Activated B cell treated with CpG ODN at 0.5 μM for 24 hours (primary cell): ENCODE data around the gene COL6A2. TPM values are rescaled to one million over a fixed set of nuclear protein-coding genes. Genes with fewer than 3 reads are reported as not detected.

Experiments
- ATAC-seq: fragments of 200-7000 bp; cut with Tn5 transposase; one replicate; pipeline ENCODE4 v1.10.0; 2021; ENCODE audit warnings: low read depth, mild to moderate bottlenecking, moderate library complexity
- CTCF ChIA-PET: fragments of 350-600 bp; sonication (Branson Sonifier 250); formaldehyde crosslinking; loops from one replicate; lab custom pipeline; 2021; ENCODE audit warnings: antibody characterized with exemption; lab: Charles Lee
- POLR2A ChIA-PET: fragments of 350-600 bp; sonication (Branson Sonifier 250); formaldehyde crosslinking; loops from one replicate; lab custom pipeline; 2021; ENCODE audit warnings: antibody characterized with exemption; lab: Charles Lee
- DNase-seq: peaks from one replicate; pipeline ENCODE4 v3.0.0; 2022
- H3K27ac Mint-ChIP-seq: one replicate; pipeline ENCODE4 v1.8.0; 2020; ENCODE audit warnings: mixed read lengths
- H3K27me3 Mint-ChIP-seq: one replicate; pipeline ENCODE4 v1.8.0; 2021; ENCODE audit warnings: mixed read lengths
- H3K36me3 Mint-ChIP-seq: one replicate; pipeline ENCODE4 v1.8.0; 2021; ENCODE audit warnings: low read depth, mixed read lengths
- H3K4me1 Mint-ChIP-seq: one replicate; pipeline ENCODE4 v1.8.0; 2021; ENCODE audit warnings: mixed read lengths
- H3K4me3 Mint-ChIP-seq: one replicate; pipeline ENCODE4 v1.8.0; 2020; ENCODE audit warnings: mild to moderate bottlenecking, mixed read lengths
- H3K9me3 Mint-ChIP-seq: one replicate; pipeline ENCODE4 v1.8.0; 2020; ENCODE audit warnings: mixed read lengths
- intact Hi-C: fragments of 100-400 bp; cut with micrococcal nuclease; formaldehyde crosslinking; loops from one replicate; pipeline ENCODE4 v1.15.1; 2024
- total RNA-seq: library from RNA; stranded (reverse); gene quantifications from 2 replicates; pipeline ENCODE4 v1.2.3, GENCODE V29; 2022
- TF ChIP-seq, protein P1 (sequence below): fragments of 200-600 bp; IDR thresholded peaks from one replicate; pipeline ENCODE4 v1.8.0; 2022; ENCODE audit warnings: antibody characterized with exemption, mild to moderate bottlenecking

The COL6A2 gene
- total RNA-seq, 1 donor from 2014 or later = 0.40 TPM

DNA sequence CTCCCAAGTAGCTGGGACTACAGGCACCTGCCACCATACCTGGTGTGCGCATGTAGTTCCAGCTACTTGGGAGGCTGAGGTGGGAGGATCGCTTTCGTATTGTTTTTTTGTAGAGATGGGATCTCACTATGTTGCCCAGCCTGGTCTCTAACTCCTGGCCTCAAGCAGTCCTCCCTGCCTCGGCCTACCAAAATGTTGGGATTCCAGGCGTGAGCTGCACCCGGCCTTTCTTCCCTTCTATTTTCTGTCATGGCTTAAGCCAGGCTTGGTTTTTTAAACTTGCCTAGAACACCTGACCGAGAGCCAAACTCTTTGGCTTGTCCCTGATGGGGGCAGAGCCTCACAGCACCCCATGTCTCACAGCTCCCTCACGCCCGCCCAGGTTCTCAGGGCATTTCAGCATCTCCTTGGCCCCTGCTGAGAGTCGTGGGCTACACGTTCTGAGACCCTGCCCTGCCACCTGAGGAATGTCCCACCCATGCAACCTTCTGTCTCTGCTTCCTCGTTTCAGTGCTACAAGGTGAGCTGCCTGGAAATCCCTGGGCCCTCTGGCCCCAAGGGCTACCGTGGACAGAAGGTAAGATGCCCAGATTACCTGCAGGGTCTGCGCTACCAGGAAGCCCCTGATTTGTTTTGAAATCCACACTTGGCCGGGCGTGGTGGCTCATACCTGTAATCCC, 15.7 kb downstream of the COL6A2 start:
- CTCF ChIA-PET = no interaction called here
- ATAC-seq = no peak

GRCh38 chr21:46114963-46115362, 17.1 kb downstream of the COL6A2 start:
- Mint-ChIP-seq H3K4me3 (no peak overlapping the region), H3K27me3 (no peaks in the 10 kb centered on the region), H3K9me3 (no peaks in the 10 kb centered on the region), H3K27ac (no peak overlapping the region), H3K4me1 (no peaks in the 10 kb centered on the region), H3K36me3 (no peaks in the 10 kb centered on the region)
- ChIA-PET POLR2A (no interaction called here), CTCF (no interaction called here)
- TF ChIP-seq, protein P1, sequence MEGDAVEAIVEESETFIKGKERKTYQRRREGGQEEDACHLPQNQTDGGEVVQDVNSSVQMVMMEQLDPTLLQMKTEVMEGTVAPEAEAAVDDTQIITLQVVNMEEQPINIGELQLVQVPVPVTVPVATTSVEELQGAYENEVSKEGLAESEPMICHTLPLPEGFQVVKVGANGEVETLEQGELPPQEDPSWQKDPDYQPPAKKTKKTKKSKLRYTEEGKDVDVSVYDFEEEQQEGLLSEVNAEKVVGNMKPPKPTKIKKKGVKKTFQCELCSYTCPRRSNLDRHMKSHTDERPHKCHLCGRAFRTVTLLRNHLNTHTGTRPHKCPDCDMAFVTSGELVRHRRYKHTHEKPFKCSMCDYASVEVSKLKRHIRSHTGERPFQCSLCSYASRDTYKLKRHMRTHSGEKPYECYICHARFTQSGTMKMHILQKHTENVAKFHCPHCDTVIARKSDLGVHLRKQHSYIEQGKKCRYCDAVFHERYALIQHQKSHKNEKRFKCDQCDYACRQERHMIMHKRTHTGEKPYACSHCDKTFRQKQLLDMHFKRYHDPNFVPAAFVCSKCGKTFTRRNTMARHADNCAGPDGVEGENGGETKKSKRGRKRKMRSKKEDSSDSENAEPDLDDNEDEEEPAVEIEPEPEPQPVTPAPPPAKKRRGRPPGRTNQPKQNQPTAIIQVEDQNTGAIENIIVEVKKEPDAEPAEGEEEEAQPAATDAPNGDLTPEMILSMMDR = no peak
- peak; percentile 0 for DNase-seq
- no peak for ATAC-seq
- intact Hi-C loops = no loop called here

More for the DNA sequence above, 15.7 kb downstream of the COL6A2 start:
- Mint-ChIP-seq H3K9me3 (peaks cover under 1% of the 10 kb centered on the region), H3K27ac (peak overlapping the region; percentile 4), H3K4me1 (no peaks in the 10 kb centered on the region), H3K36me3 (no peaks in the 10 kb centered on the region), H3K4me3 (no peak overlapping the region), H3K27me3 (no peaks in the 10 kb centered on the region)
- TF ChIP-seq, protein P1 = no peak
- POLR2A ChIA-PET = no interaction called here
- DNase-seq = peak; percentile 2
- intact Hi-C loops = no loop called here

GRCh38 chr21:46115441-46116188, 17.7 kb downstream of the COL6A2 start:
- ATAC-seq = no peak
- TF ChIP-seq, protein P1 = no peak
- no peaks in the 10 kb centered on the region for H3K36me3 Mint-ChIP-seq
- H3K9me3 Mint-ChIP-seq = no peaks in the 10 kb centered on the region
- no peaks in the 10 kb centered on the region for H3K4me1 Mint-ChIP-seq
- no peak overlapping the region for H3K27ac Mint-ChIP-seq
- ChIA-PET CTCF (no interaction called here), POLR2A (no interaction called here)
- DNase-seq = peak; percentile 7
- H3K4me3 Mint-ChIP-seq = no peak overlapping the region
- H3K27me3 Mint-ChIP-seq = no peaks in the 10 kb centered on the region
- intact Hi-C loops = no loop called here

DNA sequence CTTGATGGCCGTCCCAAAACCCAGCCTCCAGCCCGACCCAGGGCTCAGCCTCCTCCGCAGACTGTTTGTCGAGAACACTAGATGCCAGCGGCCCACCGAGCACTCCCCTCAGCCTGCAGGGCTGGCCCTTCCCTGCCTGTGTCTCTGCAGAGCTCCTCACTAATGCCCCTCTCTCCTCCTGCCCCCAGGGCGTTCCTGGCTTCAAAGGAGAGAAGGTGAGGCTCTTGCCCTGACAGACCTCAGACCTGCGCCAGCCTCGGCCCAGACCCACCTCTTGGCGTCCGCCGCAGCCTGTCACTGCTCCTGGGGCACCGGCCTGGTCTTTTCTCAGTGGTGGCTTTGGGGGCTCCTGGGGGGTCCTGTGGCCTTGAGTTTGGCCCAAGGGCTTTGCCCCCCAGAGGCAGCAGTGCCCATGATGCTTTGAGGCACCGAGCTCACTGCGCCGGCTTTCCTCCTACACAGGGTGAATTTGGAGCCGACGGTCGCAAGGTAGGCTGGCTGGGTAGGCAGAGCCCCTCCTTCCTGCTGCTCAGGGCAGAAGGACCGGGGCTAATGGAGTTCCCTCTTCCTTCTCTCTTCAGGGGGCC, 18.4 kb downstream of the COL6A2 start:
- Mint-ChIP-seq H3K27ac (no peak overlapping the region), H3K27me3 (no peaks in the 10 kb centered on the region), H3K9me3 (no peaks in the 10 kb centered on the region), H3K36me3 (no peaks in the 10 kb centered on the region), H3K4me1 (no peaks in the 10 kb centered on the region), H3K4me3 (no peak overlapping the region)
- intact Hi-C loops = no loop called here
- ChIA-PET CTCF (no interaction called here), POLR2A (no interaction called here)
- DNase-seq (peak; percentile 4), ATAC-seq (no peak)
- TF ChIP-seq, protein P1 = no peak
